CD4-positive, alpha-beta T cell treated with Interleukin-15 for 4 hours (primary cell): Measurements from ENCODE around the gene DLX2.
"Not testable (repeated sequence)": the region's sequence is repeated elsewhere in the genome, so short reads cannot be mapped to it uniquely, and the experiment has no call there.

ENCODE experiments used
- DNase-seq: peaks from one replicate; pipeline ENCODE4 v3.0.0-alpha.2; 2020; ENCODE audit warnings: low spot score

Gene DLX2

GRCh38 chr2:172083628-172084394, 18.9 kb downstream of the DLX2 start:
- DNase-seq: no peak

DNA sequence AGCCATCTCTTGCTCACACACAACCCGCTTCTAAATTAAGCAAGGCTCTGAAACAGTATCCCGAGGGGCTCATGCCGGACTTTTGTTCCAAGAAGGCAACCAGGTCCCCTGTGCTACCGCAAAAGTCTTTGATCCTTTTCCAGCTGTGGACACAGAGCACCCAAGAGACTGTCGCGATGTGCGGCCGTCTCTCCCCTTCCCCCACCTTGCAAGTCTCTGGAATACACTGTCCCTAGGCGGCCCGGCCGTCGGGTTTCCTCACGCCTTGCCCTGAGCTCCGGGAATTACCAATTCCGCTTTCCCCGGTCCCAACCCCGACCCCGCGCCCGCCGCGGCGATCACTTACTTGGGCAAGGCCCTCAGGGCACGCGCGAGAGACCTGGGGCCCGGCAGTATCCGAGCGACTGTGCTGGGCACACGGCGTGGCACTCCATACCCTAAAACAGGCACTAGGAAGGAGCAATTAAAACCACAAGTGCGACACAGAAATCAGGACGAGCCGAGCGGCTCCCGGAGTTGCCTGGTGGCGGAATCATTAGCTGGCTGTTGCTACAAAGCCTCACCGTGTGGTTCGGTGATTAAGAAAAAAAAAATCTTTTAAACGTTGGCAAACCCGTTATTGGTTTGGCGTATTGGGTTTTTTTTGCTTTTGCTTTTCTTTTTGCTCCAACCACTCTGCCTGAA, 19.6 kb downstream of the DLX2 start:
- no peak for DNase-seq

- no peak for DNase-seq
These were observed 20.4 kb downstream of the DLX2 start for GRCh38 chr2:172082105-172082943.

DNA sequence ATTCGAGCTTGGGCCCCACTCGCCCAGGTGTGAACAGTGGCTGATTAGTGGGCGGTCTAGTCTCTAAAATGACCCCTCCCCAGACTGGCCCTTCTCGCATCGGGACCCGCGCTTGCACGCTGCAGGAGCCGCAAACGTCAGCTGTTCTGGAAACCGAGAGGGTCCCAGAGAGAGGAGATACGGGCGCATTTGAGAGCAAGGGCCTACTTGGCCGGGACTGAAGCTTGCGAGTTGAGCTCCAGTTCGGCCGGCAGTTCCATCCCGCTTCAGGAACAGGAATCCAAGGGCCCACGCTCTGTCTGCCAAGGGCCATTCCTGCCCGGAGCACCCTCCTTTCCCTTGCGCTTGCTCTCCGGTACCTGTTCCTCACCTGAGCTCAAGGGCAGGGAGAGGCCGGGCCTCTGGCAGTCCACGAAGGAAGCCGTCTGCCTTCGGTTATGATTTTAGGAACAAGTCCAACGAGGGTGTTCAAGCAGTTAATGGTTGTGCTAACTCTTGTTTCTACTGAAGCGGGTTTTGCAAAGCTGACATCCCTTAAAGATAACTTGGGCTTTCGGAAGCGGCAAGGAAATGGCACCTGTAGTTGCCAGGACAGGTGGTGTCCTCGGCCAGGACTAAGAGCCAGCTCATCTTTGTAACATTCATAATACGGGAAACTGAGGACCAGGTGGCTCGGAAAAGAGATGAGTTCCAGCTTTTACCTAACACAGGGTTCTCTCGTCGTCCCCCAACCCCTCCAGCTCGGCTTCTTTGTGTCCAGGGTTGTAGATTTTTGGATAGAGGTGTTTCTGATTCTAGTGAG, 21.3 kb downstream of the DLX2 start:
- no peak for DNase-seq

DNA sequence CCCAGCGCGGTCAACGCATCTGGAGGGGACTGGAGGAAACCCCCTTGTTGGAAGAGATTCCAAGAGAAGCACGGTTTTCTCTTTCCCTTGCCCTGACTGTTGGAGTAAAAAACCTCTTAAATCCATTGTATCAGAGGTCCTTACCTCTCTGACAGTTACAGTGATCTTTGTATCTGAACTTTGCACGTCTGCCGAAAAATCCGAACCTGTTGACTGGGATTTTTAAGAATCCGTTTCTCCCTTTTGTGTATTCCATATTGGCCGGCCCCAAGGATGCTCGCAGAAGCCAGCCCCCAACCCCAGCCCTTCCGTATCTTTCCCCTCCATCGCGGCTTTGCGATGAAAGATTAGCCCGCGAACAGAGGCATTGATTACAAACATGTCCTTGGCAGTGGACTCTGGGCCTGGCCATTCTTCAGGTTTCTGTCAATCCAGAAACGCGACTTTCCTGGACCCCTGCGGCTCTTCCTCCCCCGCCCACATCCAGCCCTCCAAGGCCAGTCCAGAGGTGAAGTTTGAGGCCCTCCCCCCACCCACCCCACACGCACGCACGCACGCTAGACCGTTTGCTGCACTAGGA, 22.0 kb downstream of the DLX2 start:
- DNase-seq: no peak

DNA sequence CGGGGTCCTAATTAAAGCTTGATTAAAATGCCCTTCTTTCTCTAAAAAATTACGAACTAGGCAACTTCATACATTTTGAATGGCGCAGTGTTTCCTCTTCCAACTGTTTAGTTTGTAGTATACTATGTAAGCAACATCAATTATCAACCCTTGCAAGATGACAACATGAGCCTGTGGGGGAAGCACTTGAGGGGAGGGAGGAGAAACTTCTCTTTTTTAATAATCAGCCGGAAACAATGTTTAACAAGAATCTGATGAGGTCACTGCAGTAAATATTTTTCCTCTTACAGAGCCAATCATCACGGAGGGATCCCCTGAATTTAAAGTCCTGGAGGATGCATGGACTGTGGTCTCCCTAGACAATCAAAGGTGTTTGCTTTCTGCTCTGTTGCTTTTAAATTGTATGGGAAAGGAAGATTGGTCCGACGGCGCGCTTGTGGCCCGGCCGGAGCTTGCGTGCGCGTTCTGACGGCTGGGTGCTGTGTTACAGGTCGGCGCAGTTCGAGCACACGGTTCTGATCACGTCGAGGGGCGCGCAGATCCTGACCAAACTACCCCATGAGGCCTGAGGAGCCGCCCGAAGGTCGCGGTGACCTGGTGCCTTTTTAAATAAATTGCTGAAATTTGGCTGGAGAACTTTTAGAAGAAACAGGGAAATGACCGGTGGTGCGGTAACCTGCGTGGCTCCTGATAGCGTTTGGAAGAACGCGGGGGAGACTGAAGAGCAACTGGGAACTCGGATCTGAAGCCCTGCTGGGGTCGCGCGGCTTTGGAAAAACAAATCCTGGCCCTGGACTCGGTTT, 22.7 kb downstream of the DLX2 start:
- DNase-seq: no peak

GRCh38 chr2:172079416-172079815, 23.3 kb downstream of the DLX2 start:
- no peak for DNase-seq

- no peak for DNase-seq
These were observed 28.4 kb downstream of the DLX2 start for GRCh38 chr2:172074254-172074653.

- DNase-seq: no peak
These were observed 29.2 kb downstream of the DLX2 start for GRCh38 chr2:172073518-172073917.

- no peak for DNase-seq
These were observed 30.0 kb downstream of the DLX2 start for GRCh38 chr2:172072706-172073105.

GRCh38 chr2:172072303-172072702, 30.4 kb downstream of the DLX2 start:
- DNase-seq: no peak

DNA sequence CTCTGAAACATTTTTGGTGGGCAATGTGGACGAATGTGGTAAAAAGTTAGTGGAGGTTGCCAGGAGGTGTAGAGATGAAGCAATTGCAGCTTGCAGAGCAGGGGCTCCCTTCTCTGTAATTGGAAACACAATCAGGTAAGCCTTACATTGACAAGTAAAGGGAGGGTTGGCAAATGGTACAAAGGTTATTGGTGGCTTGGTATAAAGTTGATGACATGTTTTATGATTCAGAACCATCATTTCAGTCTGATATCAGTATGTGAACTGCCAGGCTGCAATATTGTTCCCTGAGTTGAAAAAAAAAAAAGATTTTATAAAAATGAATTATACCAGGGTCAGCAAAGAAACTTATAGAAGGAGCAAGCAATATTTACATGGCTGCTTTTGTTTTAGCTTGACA, 31.8 kb downstream of the DLX2 start:
- DNase-seq: no peak

DNA sequence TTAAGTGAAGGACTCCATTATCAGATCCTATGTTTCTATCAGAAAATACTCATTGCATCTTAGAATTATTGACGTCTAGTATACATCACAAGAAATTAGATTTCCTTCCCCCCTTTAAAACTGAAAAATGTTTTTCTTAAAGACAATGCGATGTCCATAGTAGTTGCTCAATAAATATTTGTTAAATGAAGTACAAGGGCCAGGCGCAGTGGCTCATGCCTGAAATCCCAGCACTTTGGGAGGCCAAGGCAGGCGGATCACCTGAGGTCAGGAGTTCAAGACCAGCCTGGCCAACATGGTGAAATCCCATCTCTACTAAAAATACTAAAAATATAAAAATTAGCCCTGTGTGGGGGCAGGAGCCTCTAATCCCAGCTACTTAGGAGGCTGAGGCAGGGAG, 34.8 kb downstream of the DLX2 start:
- not testable (repeated sequence) for DNase-seq

DNA sequence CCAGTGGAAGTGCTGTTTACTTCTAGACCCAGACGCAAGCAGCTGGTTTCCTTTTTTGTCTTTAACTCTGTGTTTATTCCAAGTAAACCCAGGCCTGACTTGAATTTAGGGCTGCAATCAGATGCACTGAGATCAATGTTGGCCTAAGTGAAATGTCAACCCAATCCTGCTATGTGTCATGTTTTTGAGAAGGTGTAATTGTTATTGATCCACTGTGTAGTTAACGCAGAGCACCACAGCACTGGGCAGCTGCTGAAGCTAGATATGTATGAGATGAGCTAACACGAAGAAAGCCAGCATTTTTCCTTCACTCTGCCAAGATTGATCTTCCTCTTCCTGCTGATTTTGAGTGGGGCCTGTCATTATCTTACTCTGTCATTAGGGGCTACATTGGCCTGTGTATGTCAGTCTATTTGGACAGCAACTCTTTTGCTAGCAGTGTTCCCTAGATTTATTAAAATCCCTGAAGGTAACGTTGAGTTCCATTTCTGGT, 36.3 kb downstream of the DLX2 start:
- no peak for DNase-seq

- no peak for DNase-seq
These were observed 37.6 kb downstream of the DLX2 start for GRCh38 chr2:172065111-172065510.

DNA sequence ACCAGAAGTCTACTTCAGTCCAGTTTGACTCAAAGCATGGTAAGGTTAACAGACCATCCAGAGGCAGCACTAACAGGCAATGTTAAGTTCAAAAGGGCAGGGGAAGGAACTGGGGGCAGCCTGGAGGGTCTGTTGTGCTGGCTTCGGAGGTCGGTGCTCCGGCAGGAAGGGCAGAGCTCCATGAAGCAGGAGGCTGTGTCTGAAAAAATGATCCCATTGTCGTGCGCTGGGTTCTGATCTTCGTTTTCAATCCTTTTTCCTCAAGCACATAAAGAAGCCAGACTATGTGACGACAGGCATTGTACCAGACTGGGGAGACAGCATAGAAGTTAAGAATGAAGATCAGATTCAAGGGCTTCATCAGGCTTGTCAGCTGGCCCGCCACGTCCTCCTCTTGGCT, 39.3 kb downstream of the DLX2 start:
- no peak for DNase-seq

DNA sequence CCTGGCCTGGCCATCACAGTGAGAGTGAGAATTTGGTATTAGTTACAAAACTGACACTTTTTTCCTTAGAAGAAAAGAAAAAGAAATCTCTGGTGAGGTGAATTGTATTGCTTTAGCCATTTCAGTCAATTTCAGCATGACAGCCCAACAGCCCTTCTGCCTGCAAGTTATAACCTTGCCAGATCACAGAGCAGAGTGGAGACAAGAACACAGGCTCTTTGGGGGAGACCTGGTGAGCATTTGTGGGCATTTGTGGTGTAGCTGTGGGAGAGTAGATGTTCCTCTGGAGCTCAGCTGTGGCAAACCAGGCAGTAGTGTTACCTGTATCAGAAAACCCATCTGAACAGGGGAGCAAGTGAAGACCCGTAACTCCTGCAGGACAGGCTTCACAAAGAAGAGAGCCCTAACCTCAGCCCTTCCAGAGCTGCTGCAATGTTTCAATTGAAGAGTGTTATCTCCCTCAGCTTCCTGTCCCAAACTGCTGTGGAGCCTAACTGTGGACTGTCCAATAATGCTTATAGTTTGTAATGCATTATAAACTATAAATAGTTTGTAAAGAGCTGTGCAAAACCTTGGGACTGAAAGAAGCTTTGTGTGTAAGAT, 40.2 kb downstream of the DLX2 start:
- DNase-seq: no peak

DNA sequence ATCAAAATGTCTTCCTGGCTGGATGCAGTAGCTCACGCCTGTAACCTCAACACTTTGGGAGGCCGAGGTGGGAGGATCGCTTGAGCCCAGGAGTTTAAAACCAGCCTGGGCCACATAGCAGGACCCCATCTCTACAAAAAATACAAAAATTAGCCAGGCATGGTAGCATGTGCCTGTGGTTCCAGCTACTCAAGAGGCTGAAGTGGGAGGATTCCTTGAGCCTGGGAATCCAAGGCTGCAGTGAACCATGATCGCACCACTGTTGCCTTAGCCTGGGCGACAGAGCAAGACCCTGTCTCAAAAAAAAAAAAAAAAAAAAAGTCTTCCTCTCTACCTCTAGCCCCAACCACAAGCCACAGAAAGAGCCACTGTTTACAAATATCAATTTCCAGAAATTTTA, 42.6 kb downstream of the DLX2 start:
- DNase-seq: not testable (repeated sequence)

DNA sequence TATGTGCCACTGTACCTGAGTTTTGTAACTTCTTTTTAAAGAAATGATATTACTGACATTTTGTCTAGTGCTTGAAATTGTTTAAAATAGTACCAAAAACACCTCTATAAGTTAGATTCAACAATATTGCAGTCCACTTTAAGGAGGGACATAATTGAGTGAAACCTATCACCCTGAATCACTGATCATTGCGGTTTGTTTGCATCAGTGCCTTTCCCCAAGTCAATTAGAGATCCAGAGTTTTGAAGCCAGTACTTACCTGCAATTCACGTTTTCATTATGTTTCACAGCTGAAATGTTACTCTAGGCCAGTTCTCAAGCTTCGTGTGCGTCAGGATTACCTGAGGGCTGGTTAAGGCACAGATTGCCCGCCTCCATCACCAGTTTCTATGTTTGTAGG, 44.0 kb downstream of the DLX2 start:
- no peak for DNase-seq

GRCh38 chr2:172056293-172056692, 46.4 kb downstream of the DLX2 start:
- DNase-seq: no peak
